Measurements from ENCODE around the gene DNAJB5. TPM values are rescaled to one million over a fixed set of nuclear protein-coding genes. Genes with fewer than 3 reads are reported as not detected.

The DNAJB5 gene
- total and polyA plus RNA-seq, 2 donors (not counting 1 experiment from before 2014, with no cell fraction given) = 8.1 to 9.9 TPM

GRCh38 chr9:34988218-34989002, 1.1 kb upstream of the DNAJB5 start:
- TF ChIP-seq CTCF (conservative IDR thresholded peaks at IDR 0.05 in 1 of 2, IDR thresholded peaks at IDR 0.05 in 1 of 2; ENCODE audit: low read depth in 1 of 2, low read length in 2 of 2) (no peak), EZH2 (IDR thresholded peaks at IDR 0.05; ENCODE audit: low read length, missing control alignments) (no peak)
- Histone ChIP-seq H3K4me3 (replicated peaks in 1 of 4; ENCODE audit: control extremely low read depth in 1 of 4, insufficient read depth in 1 of 4, low read depth in 3 of 4, low read length in 4 of 4) (peak overlapping the region in 3 of 4 experiments; percentile 5 to 80 (median 67)), H4K20me1 (ENCODE audit: control insufficient read depth, extremely low read depth, insufficient read depth, low read length) (no peaks in the 10 kb centered on the region), H3K36me3 (ENCODE audit: control insufficient read depth, insufficient read depth, low read length) (no peaks in the 10 kb centered on the region), H3K79me2 (ENCODE audit: control insufficient read depth, insufficient read depth, low read length) (peaks cover 2% of the 10 kb centered on the region), H3K9ac (ENCODE audit: insufficient read depth, low read length) (no peak overlapping the region), H3K27me3 (ENCODE audit: control insufficient read depth, insufficient read depth, low read length) (no peaks in the 10 kb centered on the region), H3K27ac (ENCODE audit: insufficient read depth, low read length) (peak overlapping the region; percentile 47), H3K4me2 (ENCODE audit: extremely low read depth, insufficient read depth, low read length) (peak overlapping the region; percentile 67), H3K4me1 (ENCODE audit: control insufficient read depth, extremely low read depth, insufficient read depth, low read length) (peaks cover 21% of the 10 kb centered on the region), H2AFZ (ENCODE audit: low read length) (peak overlapping the region; percentile 3), H3K9me3 (ENCODE audit: control insufficient read depth, insufficient read depth, low read depth, low read length) (no peaks in the 10 kb centered on the region)
- DNase-seq (ENCODE audit: low read depth in 2 of 2) = peak in 1 of 2 donors; percentile 6

- peaks cover 29% of the 10 kb centered on the region for H3K4me1 ChIP-seq (ENCODE audit: control insufficient read depth, extremely low read depth, insufficient read depth, low read length)
- peak overlapping the region; percentile 66 to 88 (median 75) for H3K4me3 ChIP-seq (replicated peaks in 1 of 4; ENCODE audit: control extremely low read depth in 1 of 4, insufficient read depth in 1 of 4, low read depth in 3 of 4, low read length in 4 of 4)
Measured at GRCh38 chr9:34989946-34990635, 546 bp downstream of the DNAJB5 start.

GRCh38 chr9:34990908-34991606, 1.5 kb downstream of the DNAJB5 start:
- no peak overlapping the region for H3K27ac ChIP-seq (ENCODE audit: insufficient read depth, low read length)
- H2AFZ ChIP-seq (ENCODE audit: low read length) = no peak overlapping the region
- no peaks in the 10 kb centered on the region for H3K27me3 ChIP-seq (ENCODE audit: control insufficient read depth, insufficient read depth, low read length)
- H3K4me3 ChIP-seq (replicated peaks in 1 of 4; ENCODE audit: control extremely low read depth in 1 of 4, insufficient read depth in 1 of 4, low read depth in 3 of 4, low read length in 4 of 4) = peak overlapping the region in 1 of 4 experiments; percentile 88
- H3K4me2 ChIP-seq (ENCODE audit: extremely low read depth, insufficient read depth, low read length) = peak overlapping the region; percentile 98
- no peak for TF ChIP-seq EZH2 (IDR thresholded peaks at IDR 0.05; ENCODE audit: low read length, missing control alignments)
- no peak for TF ChIP-seq CTCF (conservative IDR thresholded peaks at IDR 0.05 in 1 of 2, IDR thresholded peaks at IDR 0.05 in 1 of 2; ENCODE audit: low read depth in 1 of 2, low read length in 2 of 2)
- H3K4me1 ChIP-seq (ENCODE audit: control insufficient read depth, extremely low read depth, insufficient read depth, low read length) = peaks cover 29% of the 10 kb centered on the region
- no peaks in the 10 kb centered on the region for H3K9me3 ChIP-seq (ENCODE audit: control insufficient read depth, insufficient read depth, low read depth, low read length)
- H3K36me3 ChIP-seq (ENCODE audit: control insufficient read depth, insufficient read depth, low read length) = no peaks in the 10 kb centered on the region
- H3K79me2 ChIP-seq (ENCODE audit: control insufficient read depth, insufficient read depth, low read length) = peaks cover 2% of the 10 kb centered on the region
- no peaks in the 10 kb centered on the region for H4K20me1 ChIP-seq (ENCODE audit: control insufficient read depth, extremely low read depth, insufficient read depth, low read length)
- no peak for DNase-seq (ENCODE audit: low read depth in 2 of 2)
- no peak overlapping the region for H3K9ac ChIP-seq (ENCODE audit: insufficient read depth, low read length)

More at GRCh38 chr9:34989946-34990635, 546 bp downstream of the DNAJB5 start:
- no peaks in the 10 kb centered on the region for H3K27me3 ChIP-seq (ENCODE audit: control insufficient read depth, insufficient read depth, low read length)
- no peaks in the 10 kb centered on the region for H3K9me3 ChIP-seq (ENCODE audit: control insufficient read depth, insufficient read depth, low read depth, low read length)
- peak; percentile 52 to 74 for DNase-seq (ENCODE audit: low read depth in 2 of 2)
- H2AFZ ChIP-seq (ENCODE audit: low read length) = peak overlapping the region; percentile 19
- no peaks in the 10 kb centered on the region for H4K20me1 ChIP-seq (ENCODE audit: control insufficient read depth, extremely low read depth, insufficient read depth, low read length)
- peak overlapping the region; percentile 98 for H3K4me2 ChIP-seq (ENCODE audit: extremely low read depth, insufficient read depth, low read length)
- peaks cover 2% of the 10 kb centered on the region for H3K79me2 ChIP-seq (ENCODE audit: control insufficient read depth, insufficient read depth, low read length)
- peak overlapping the region; percentile 90 for H3K27ac ChIP-seq (ENCODE audit: insufficient read depth, low read length)
- peak overlapping the region; percentile 95 for H3K9ac ChIP-seq (ENCODE audit: insufficient read depth, low read length)
- H3K36me3 ChIP-seq (ENCODE audit: control insufficient read depth, insufficient read depth, low read length) = no peaks in the 10 kb centered on the region
- TF ChIP-seq EZH2 (IDR thresholded peaks at IDR 0.05; ENCODE audit: low read length, missing control alignments) = no peak

All from fibroblast of lung (primary cell).